Suprapubic skin (tissue), 4 donors: Measurements from ENCODE around the gene ECE1. TPM values are rescaled to one million over a fixed set of nuclear protein-coding genes. Genes with fewer than 3 reads are reported as not detected.

Experiments used
- DNase-seq, 2 donors: peaks; one replicate each; pipeline ENCODE4 v3.0.0-alpha.2; 2019; ENCODE audit warnings: low spot score in 2 of 2
- H3K27ac ChIP-seq: fragments of 200-600 bp; sonication (generic); one replicate; pipeline ENCODE4 v1.5.1; 2019
- H3K27me3 ChIP-seq: fragments of 200-600 bp; sonication (generic); one replicate; pipeline ENCODE4 v1.5.1; 2019
- H3K36me3 ChIP-seq: fragments of 200-600 bp; sonication (generic); one replicate; pipeline ENCODE4 v1.5.1; 2019
- H3K4me1 ChIP-seq: fragments of 200-600 bp; sonication (generic); one replicate; pipeline ENCODE4 v1.5.1; 2019
- H3K4me3 ChIP-seq: fragments of 200-600 bp; sonication (generic); one replicate; pipeline ENCODE4 v1.5.1; 2019; ENCODE audit warnings: mild to moderate bottlenecking
- H3K9me3 ChIP-seq: fragments of 200-600 bp; sonication (generic); one replicate; pipeline ENCODE4 v1.5.1; 2019
- EP300 ChIP-seq: sonication (generic); formaldehyde crosslinking; IDR thresholded peaks from one replicate; pipeline ENCODE4 v1.6.1; 2017; ENCODE audit warnings: antibody characterized with exemption
- POLR2A ChIP-seq, 2 donors: fragments of 450-650 bp; IDR thresholded peaks; one replicate each; pipeline ENCODE4 v1.6.1; 2017; ENCODE audit warnings: antibody characterized with exemption in 2 of 2, mild to moderate bottlenecking in 2 of 2, moderate library complexity in 2 of 2
- POLR2AphosphoS5 ChIP-seq, 3 donors: sonication (generic); formaldehyde crosslinking; IDR thresholded peaks; one replicate each; pipeline ENCODE4 v1.6.1; 2017; ENCODE audit warnings: antibody characterized with exemption in 3 of 3
- WGBS: methylation state at CpG from one replicate; pipeline ENCODE4 v1.1.5; 2018; 5-methylcytosine and 5-hydroxymethylcytosine counted together
- total RNA-seq, 4 donors: library from RNA; depleted of rRNA; stranded (reverse); fragments of >200 nt; gene quantifications; one replicate each; pipeline ENCODE4 v1.1.0, GENCODE V29; 2016
- TF ChIP-seq, protein P1 (sequence below), 2 donors: fragments of 200-600 bp in 1 of 2; fragments of 450-650 bp in 1 of 2; sonication (generic) in 1 of 2; IDR thresholded peaks; one replicate each; pipeline ENCODE4 v1.5.1; 2016 to 2019; ENCODE audit warnings: antibody characterized with exemption in 2 of 2, mild to moderate bottlenecking in 1 of 2, moderate library complexity in 1 of 2

ECE1 gene
- total RNA-seq, 4 donors from 2014 or later: 40.8 to 64.2 (median 55.3) TPM

DNA sequence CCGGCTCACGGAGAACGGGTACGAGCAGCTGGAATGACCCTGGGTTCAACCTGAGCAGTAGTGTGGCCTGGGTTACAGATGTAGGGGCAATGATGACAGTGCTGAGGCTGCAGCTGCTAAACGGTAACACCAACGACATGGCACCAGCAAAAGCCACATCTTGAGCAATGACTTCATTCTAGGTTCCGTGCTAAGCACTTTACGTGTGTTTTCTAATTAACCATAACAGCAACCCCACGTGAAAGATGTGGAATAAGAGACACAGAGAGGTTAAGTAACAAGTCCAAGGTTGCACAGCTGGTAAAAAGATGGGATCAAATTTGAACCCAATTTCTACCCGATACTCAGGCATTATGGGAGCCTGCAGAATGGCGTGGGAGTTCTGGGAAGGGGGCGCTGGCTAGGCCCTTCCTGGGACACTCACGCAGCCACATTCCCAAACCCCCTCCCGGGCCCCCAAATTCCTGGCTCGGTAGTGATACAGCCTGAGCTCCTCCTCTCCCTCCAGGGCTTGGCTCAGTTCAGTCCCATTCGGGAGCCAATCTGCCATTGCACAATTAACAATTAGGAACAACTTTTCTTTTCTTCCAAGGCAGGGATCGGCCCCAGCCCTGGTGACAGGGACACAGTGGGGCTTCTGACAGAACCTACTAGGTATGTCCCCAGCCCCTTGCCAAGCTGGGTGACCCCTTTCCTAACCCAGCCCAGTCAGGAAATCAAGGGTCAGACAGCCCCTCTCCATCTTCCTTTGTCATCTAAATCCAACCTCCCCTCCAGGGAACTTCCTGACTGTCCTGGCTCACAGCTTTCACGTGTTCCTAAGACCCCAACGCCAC lies 23.8 kb upstream of the ECE1 start:
- Histone ChIP-seq H3K27ac (peak overlapping the region; percentile 89), H3K27me3 (no peaks in the 10 kb centered on the region), H3K4me1 (peaks cover 72% of the 10 kb centered on the region), H3K36me3 (no peaks in the 10 kb centered on the region), H3K4me3 (no peak overlapping the region), H3K9me3 (no peaks in the 10 kb centered on the region)
- TF ChIP-seq POLR2AphosphoS5 (IDR thresholded peaks at IDR 0.05): peak in 2 of 3 donors; percentile 53 to 77
- no peak for TF ChIP-seq POLR2A (IDR thresholded peaks at IDR 0.05)
- TF ChIP-seq EP300: no peak
- TF ChIP-seq, protein P1, sequence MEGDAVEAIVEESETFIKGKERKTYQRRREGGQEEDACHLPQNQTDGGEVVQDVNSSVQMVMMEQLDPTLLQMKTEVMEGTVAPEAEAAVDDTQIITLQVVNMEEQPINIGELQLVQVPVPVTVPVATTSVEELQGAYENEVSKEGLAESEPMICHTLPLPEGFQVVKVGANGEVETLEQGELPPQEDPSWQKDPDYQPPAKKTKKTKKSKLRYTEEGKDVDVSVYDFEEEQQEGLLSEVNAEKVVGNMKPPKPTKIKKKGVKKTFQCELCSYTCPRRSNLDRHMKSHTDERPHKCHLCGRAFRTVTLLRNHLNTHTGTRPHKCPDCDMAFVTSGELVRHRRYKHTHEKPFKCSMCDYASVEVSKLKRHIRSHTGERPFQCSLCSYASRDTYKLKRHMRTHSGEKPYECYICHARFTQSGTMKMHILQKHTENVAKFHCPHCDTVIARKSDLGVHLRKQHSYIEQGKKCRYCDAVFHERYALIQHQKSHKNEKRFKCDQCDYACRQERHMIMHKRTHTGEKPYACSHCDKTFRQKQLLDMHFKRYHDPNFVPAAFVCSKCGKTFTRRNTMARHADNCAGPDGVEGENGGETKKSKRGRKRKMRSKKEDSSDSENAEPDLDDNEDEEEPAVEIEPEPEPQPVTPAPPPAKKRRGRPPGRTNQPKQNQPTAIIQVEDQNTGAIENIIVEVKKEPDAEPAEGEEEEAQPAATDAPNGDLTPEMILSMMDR (IDR thresholded peaks at IDR 0.05): no peak
- 38% methylated on average over 19 of the region's 19 CpGs for WGBS
- DNase-seq: peak; percentile 88 to 92

DNA sequence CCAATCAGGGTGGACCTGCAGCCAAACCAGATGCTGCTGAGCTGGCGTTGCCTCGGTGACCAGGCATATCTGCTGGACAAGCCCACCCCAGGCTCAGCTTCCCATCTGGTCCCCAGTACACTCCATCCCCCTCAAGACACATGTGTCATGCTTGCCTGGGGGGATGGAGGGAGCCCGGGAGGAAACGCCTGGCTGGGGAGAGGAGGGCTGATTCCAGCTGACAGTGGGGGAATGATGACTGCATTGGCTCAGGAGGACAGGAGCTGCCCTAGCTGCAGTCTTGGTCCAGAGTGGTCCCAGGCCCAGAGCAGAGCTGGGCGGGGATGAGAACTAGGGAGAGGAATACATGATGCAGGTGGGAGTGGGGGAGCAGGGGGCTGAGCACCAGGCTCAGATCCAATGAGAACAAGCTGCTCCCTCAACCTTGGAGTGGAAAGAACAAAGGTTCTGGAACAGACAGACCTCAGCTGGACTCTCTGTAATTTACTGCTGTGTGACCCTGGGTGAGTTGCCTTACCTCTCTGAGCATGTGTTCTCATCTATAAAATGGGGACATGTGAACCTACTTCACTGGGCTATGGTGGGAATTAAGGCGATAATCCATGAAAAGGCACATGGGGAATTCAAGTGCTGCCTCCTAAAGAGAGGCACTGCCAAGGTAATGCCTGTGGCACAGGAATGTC lies 23.1 kb upstream of the ECE1 start:
- DNase-seq: no peak
- Histone ChIP-seq H3K9me3 (no peaks in the 10 kb centered on the region), H3K4me3 (no peak overlapping the region), H3K27ac (peak overlapping the region; percentile 89), H3K4me1 (peaks cover 74% of the 10 kb centered on the region), H3K36me3 (no peaks in the 10 kb centered on the region), H3K27me3 (no peaks in the 10 kb centered on the region)
- WGBS: 52% methylated on average over 6 of the region's 6 CpGs
- TF ChIP-seq POLR2A (IDR thresholded peaks at IDR 0.05) (no peak), POLR2AphosphoS5 (IDR thresholded peaks at IDR 0.05) (peak in 1 of 3 donors; percentile 36)

DNA sequence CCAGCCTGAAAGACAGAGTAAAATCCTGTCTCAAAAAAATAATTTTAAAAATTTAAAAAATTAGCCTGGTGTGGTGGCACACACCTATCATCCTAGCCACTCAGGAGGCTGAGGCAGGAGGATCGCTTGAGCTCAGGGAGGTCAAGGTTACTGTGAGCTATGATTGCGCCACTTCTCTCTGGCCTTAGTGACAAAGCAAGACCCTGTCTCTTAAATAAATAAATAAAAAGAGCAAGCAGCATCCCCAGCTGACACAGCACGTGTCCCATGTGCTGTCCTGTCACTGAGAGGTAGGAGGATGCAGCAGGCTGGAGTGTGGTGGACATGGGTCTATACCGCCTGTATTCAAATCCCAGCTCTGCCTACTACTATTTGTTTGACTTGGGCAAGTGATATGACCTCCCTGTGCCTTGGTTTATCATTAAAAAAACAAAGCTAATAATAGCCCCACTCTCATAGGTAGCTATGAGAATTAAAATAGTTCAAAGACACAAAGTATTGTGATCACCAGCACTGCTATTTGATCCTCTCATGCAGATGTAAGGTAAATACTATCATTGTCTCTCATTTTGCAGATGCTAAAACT lies 22.2 kb upstream of the ECE1 start:
- no peaks in the 10 kb centered on the region for H3K9me3 ChIP-seq
- no peak for TF ChIP-seq EP300
- TF ChIP-seq POLR2AphosphoS5 (IDR thresholded peaks at IDR 0.05): no peak
- TF ChIP-seq, protein P1 (IDR thresholded peaks at IDR 0.05): no peak
- TF ChIP-seq POLR2A (IDR thresholded peaks at IDR 0.05): no peak
- no peak overlapping the region for H3K27ac ChIP-seq
- no peak overlapping the region for H3K4me3 ChIP-seq
- no peaks in the 10 kb centered on the region for H3K27me3 ChIP-seq
- H3K36me3 ChIP-seq: no peaks in the 10 kb centered on the region
- no peak for DNase-seq
- H3K4me1 ChIP-seq: peaks cover 74% of the 10 kb centered on the region
- 91% methylated on average over 4 of the region's 4 CpGs for WGBS

DNA sequence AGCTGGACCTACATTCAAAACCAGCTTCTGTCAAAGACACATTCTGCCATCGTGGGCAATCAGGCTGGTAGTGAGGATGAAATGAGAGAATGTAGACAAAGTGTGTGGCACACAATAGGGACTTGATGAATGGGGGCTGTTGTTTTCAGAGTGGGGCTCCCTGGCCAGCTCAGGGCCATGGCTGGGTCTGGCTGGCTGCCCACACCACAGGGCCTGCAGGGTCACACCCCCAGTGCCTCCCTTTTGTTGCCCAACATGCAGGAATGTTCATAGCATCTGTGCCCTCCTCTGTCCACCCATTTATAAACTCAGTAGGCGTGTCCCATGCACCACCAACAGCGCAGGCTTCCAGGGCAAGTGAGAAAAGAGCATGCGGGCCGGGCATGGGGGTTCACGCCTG lies 20.8 kb upstream of the ECE1 start:
- H3K27ac ChIP-seq: peak overlapping the region; percentile 40
- H3K4me1 ChIP-seq: peaks cover 75% of the 10 kb centered on the region
- no peak overlapping the region for H3K4me3 ChIP-seq
- H3K36me3 ChIP-seq: no peaks in the 10 kb centered on the region
- no peaks in the 10 kb centered on the region for H3K9me3 ChIP-seq
- H3K27me3 ChIP-seq: no peaks in the 10 kb centered on the region
- WGBS: 75% methylated on average over 6 of the region's 6 CpGs
- DNase-seq: no peak
- TF ChIP-seq, protein P1 (IDR thresholded peaks at IDR 0.05): no peak
- no peak for TF ChIP-seq POLR2AphosphoS5 (IDR thresholded peaks at IDR 0.05)
- no peak for TF ChIP-seq POLR2A (IDR thresholded peaks at IDR 0.05)
- no peak for TF ChIP-seq EP300

DNA sequence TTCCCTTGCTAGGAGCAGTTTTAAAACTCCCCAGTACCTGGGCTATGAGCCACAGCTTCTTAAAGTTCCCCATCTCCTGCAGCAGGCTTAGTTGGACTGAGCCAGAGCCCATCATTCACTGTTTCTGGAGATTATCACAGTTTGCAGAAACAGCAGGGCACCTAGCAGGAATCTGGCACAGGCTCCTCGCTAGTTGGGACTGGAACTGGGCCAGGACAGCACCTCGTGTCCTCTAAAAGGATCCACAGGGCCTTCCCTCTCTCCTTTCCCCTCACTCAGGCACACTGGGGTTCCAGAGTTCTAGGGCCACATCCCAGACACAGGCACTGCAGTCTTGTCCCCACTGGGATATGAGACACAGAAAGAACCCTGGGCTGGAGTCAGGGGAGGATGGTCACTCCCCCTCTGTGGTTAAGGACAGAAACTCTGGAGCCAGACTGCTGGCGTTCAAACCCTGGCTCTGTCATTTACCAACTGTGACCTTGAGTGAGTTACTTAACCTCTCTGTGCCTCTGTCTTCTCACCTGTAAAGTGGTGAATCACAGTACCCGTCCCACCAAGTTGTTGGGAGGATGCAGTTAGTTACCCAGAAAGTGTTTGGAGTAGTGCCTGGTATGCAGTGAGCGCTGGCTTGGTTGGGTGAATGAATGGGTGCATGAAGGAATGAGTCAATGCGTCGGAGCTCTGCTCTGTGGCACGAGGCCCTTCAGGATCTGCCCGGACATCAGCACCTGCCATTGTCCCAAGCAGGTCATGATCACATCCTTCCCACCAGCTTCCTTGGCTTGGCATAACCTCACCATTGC lies 18.8 kb upstream of the ECE1 start:
- no peaks in the 10 kb centered on the region for H3K36me3 ChIP-seq
- no peak overlapping the region for H3K4me3 ChIP-seq
- no peaks in the 10 kb centered on the region for H3K27me3 ChIP-seq
- peak overlapping the region; percentile 15 for H3K27ac ChIP-seq
- no peak for DNase-seq
- H3K9me3 ChIP-seq: no peaks in the 10 kb centered on the region
- 50% methylated on average over 9 of the region's 9 CpGs for WGBS
- peaks cover 62% of the 10 kb centered on the region for H3K4me1 ChIP-seq
- TF ChIP-seq POLR2A (IDR thresholded peaks at IDR 0.05) (no peak), EP300 (no peak), POLR2AphosphoS5 (IDR thresholded peaks at IDR 0.05) (no peak)
- TF ChIP-seq, protein P1 (IDR thresholded peaks at IDR 0.05): no peak
